Breast epithelium (tissue), 3 donors: ENCODE data around the gene PORCN.

Experiments used
- POLR2A ChIP-seq: fragments of 450-650 bp; IDR thresholded peaks from one replicate; pipeline ENCODE4 v1.6.1; 2016; ENCODE audit warnings: antibody characterized with exemption, mild to moderate bottlenecking, moderate library complexity
- TF ChIP-seq, protein P1 (sequence below), 3 donors: fragments of 450-650 bp; IDR thresholded peaks; one replicate each; pipeline ENCODE4 v1.5.1; 2016 to 2017; ENCODE audit warnings: antibody characterized with exemption in 3 of 3, mild to moderate bottlenecking in 3 of 3, moderate library complexity in 3 of 3

DNA sequence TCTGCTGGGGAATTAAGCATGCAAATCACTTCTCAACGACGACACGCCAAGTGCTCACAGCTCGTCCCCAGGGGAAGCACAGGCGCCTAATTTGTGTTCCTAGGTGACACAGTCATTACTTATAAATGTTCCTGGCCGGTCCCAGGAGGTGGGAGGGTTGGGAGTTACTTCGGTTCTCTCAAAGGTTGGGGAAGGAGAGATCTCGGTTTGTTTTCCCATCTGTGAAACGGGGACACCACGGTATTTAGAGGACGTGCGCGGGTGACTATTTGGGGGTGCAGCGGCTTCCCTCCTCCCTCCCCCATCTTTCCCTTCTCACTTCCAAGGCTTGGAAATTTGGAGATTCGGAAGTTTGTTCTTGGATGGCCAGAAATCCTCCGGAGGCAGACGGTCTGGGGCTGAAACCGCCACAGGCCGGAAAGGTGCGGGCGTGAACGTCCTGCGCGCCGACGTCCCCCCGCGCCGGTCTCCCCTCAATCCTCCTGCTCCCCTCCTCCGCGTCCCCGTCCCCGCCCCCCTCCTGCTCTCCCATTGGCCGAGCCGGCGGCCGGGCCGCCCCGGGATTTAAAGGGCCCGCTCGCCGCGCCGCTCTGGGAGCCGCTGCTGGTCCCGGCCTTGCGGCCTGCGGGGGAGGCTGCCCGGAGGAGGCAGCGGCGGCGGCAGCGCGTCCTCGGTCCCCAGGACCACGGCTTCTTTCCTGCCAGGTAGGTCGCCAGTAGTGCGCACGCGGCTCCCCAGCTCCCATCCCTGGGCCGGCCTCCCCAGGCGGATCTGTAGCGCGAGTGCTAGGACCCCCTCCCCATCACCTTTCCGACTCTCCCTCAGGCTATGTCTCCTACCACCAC, at the start of gene PORCN:
- TF ChIP-seq, protein P1, sequence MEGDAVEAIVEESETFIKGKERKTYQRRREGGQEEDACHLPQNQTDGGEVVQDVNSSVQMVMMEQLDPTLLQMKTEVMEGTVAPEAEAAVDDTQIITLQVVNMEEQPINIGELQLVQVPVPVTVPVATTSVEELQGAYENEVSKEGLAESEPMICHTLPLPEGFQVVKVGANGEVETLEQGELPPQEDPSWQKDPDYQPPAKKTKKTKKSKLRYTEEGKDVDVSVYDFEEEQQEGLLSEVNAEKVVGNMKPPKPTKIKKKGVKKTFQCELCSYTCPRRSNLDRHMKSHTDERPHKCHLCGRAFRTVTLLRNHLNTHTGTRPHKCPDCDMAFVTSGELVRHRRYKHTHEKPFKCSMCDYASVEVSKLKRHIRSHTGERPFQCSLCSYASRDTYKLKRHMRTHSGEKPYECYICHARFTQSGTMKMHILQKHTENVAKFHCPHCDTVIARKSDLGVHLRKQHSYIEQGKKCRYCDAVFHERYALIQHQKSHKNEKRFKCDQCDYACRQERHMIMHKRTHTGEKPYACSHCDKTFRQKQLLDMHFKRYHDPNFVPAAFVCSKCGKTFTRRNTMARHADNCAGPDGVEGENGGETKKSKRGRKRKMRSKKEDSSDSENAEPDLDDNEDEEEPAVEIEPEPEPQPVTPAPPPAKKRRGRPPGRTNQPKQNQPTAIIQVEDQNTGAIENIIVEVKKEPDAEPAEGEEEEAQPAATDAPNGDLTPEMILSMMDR (IDR thresholded peaks at IDR 0.05) = no peak
- TF ChIP-seq POLR2A = no peak
